Right forelimb (tissue), 1 donor: ENCODE results near the gene ARHGEF6.

Experiments used
- DNase-seq: peaks from one replicate; pipeline ENCODE4 v3.0.0-alpha.2; 2018

Gene ARHGEF6

GRCh38 chrX:136691028-136691809 is 89.5 kb downstream of the ARHGEF6 start:
- no peak for DNase-seq

- no peak for DNase-seq
Measured at GRCh38 chrX:136689436-136689835, 91.3 kb downstream of the ARHGEF6 start.

GRCh38 chrX:136687457-136687856 is 93.3 kb downstream of the ARHGEF6 start:
- DNase-seq = no peak

GRCh38 chrX:136684120-136684519 is 96.6 kb downstream of the ARHGEF6 start:
- no peak for DNase-seq

- no peak for DNase-seq
Measured at GRCh38 chrX:136679531-136679930, 101.2 kb downstream of the ARHGEF6 start.

GRCh38 chrX:136674270-136674985 is 106.3 kb downstream of the ARHGEF6 start:
- DNase-seq = no peak

- DNase-seq = no peak
Measured at GRCh38 chrX:136671006-136671610, 109.6 kb downstream of the ARHGEF6 start.

- no peak for DNase-seq
Measured at GRCh38 chrX:136667446-136668168, 113.1 kb downstream of the ARHGEF6 start.

GRCh38 chrX:136666088-136666487 is 114.6 kb downstream of the ARHGEF6 start:
- no peak for DNase-seq

- DNase-seq = no peak
Measured at GRCh38 chrX:136665258-136665900, 115.4 kb downstream of the ARHGEF6 start.

GRCh38 chrX:136662976-136663375 is 117.8 kb downstream of the ARHGEF6 start:
- DNase-seq = no peak

- DNase-seq = no peak
Measured at GRCh38 chrX:136662104-136662503, 118.6 kb downstream of the ARHGEF6 start.

- no peak for DNase-seq
Measured at GRCh38 chrX:136660896-136661295, 119.8 kb downstream of the ARHGEF6 start.

- DNase-seq = no peak
Measured at GRCh38 chrX:136659174-136659573, 121.6 kb downstream of the ARHGEF6 start.

- DNase-seq = no peak
Measured at GRCh38 chrX:136658151-136658550, 122.6 kb downstream of the ARHGEF6 start.

GRCh38 chrX:136656361-136656964 is 124.3 kb downstream of the ARHGEF6 start:
- no peak for DNase-seq

- DNase-seq = no peak
Measured at GRCh38 chrX:136652822-136653723, 127.7 kb downstream of the ARHGEF6 start.

- DNase-seq = no peak
Measured at GRCh38 chrX:136650811-136651210, 129.9 kb downstream of the ARHGEF6 start.

- DNase-seq = no peak
Measured at GRCh38 chrX:136647677-136648360, 132.9 kb downstream of the ARHGEF6 start, which contains the start of gene CD40LG. Gene CD40LG, plus strand, starts transcription at chrX:136648158. Its CDS starts 91 bp downstream, at chrX:136648249.

- no peak for DNase-seq
Measured at GRCh38 chrX:136646602-136647239, 134.0 kb downstream of the ARHGEF6 start.
